K562 (cell line): Measurements from ENCODE around the gene LAT. TPM values are rescaled to one million over a fixed set of nuclear protein-coding genes. Genes with fewer than 3 reads are reported as not detected.

Experiments used
- ARNT ChIP-seq, 2 experiments: fragments of 450-650 bp; IDR thresholded peaks; 2 replicates each; pipeline ENCODE4 v1.6.1; 2016; ENCODE audit warnings: mild to moderate bottlenecking in 1 of 2
- ATF3 ChIP-seq, 2 experiments: fragments of 450-650 bp in 1 of 2; sonication (generic) in 1 of 2; formaldehyde crosslinking in 1 of 2; IDR thresholded peaks in 1 of 2; conservative IDR thresholded peaks in 1 of 2; 2 replicates each; pipeline versions ENCODE4 v1.6.1 to v1.8.1; 2016 to 2023; ENCODE audit warnings: mild to moderate bottlenecking in 2 of 2, moderate library complexity in 2 of 2, inconsistent platforms in 1 of 2, missing genetic modification reagents in 1 of 2
- CC2D1A ChIP-seq: fragments of 450-650 bp; IDR thresholded peaks from 2 replicates; pipeline ENCODE4 v1.6.1; 2017; ENCODE audit warnings: mild to moderate bottlenecking
- CTBP1 ChIP-seq: fragments of 450-650 bp; IDR thresholded peaks from 2 replicates; pipeline ENCODE4 v1.6.1; 2016; ENCODE audit warnings: borderline replicate concordance
- E2F5 ChIP-seq: sonication (generic); formaldehyde crosslinking; IDR thresholded peaks from 2 replicates; pipeline ENCODE4 v1.8.0; 2022; ENCODE audit warnings: mild to moderate bottlenecking, missing genetic modification reagents
- ELF1 ChIP-seq: fragments of 200-800 bp; sonication (Bioruptor generic); IDR thresholded peaks from 2 replicates; pipeline ENCODE4 v1.6.1; 2016; ENCODE audit warnings: missing genetic modification characterization, missing compliant biosample characterization
- FOXK2 ChIP-seq, 2 experiments: fragments of 450-650 bp; IDR thresholded peaks in 1 of 2; conservative IDR thresholded peaks in 1 of 2; 2 replicates each; pipeline ENCODE4 v1.6.1; 2016; ENCODE audit warnings: low read depth in 2 of 2, mild to moderate bottlenecking in 1 of 2
- ILK ChIP-seq: fragments of 450-650 bp; IDR thresholded peaks from 2 replicates; pipeline ENCODE4 v1.6.1; 2016; ENCODE audit warnings: missing genetic modification characterization, low read depth, mild to moderate bottlenecking, missing compliant biosample characterization, moderate library complexity, borderline replicate concordance
- KDM1A ChIP-seq, 2 experiments: fragments of 450-650 bp; IDR thresholded peaks; 2 replicates each; pipeline ENCODE4 v1.6.1; 2016; ENCODE audit warnings: mild to moderate bottlenecking in 2 of 2
- KDM4B ChIP-seq, 2 experiments: fragments of 450-650 bp in 1 of 2; sonication (generic) in 1 of 2; IDR thresholded peaks; 2 replicates each; pipeline ENCODE4 v1.6.1; 2016 to 2017; ENCODE audit warnings: borderline replicate concordance in 2 of 2, antibody characterized with exemption in 1 of 2, low read depth in 1 of 2, mild to moderate bottlenecking in 1 of 2
- MYNN ChIP-seq, 2 experiments: sonication (generic); formaldehyde crosslinking in 1 of 2; IDR thresholded peaks; 2 replicates each; pipeline versions ENCODE4 v1.5.0 to v1.6.1; 2016 to 2020; ENCODE audit warnings: antibody characterized with exemption in 1 of 2, missing genetic modification reagents in 1 of 2
- RAD51 ChIP-seq: fragments of 450-650 bp; IDR thresholded peaks from 2 replicates; pipeline ENCODE4 v1.7.1; 2016; ENCODE audit warnings: low read depth, mild to moderate bottlenecking, borderline replicate concordance
- RBFOX2 ChIP-seq: fragments of 200-400 bp; formaldehyde crosslinking; IDR thresholded peaks from 2 replicates; pipeline ENCODE4 v1.6.1; 2017; ENCODE audit warnings: low read depth, mild to moderate bottlenecking, low read length, moderate library complexity
- SMARCA5 ChIP-seq: fragments of 450-650 bp; IDR thresholded peaks from 2 replicates; pipeline ENCODE4 v1.6.1; 2016
- TAF7 ChIP-seq: fragments of 450-650 bp; IDR thresholded peaks from 2 replicates; pipeline ENCODE4 v1.6.1; 2016; ENCODE audit warnings: missing genetic modification characterization, missing compliant biosample characterization
- VEZF1 ChIP-seq: fragments of 200-800 bp; sonication (Bioruptor generic); IDR thresholded peaks from 2 replicates; pipeline ENCODE4 v1.6.1; 2017; ENCODE audit warnings: missing genetic modification characterization, missing compliant biosample characterization
- ZBTB1 ChIP-seq: sonication (generic); formaldehyde crosslinking; IDR thresholded peaks from 2 replicates; pipeline ENCODE4 v1.8.1; 2023; ENCODE audit warnings: missing genetic modification reagents, low read depth, mild to moderate bottlenecking, borderline replicate concordance
- ZMIZ1 ChIP-seq, 2 experiments: fragments of 150-350 bp in 1 of 2; IDR thresholded peaks; 2 replicates each; pipeline ENCODE4 v1.6.1; 2012 to 2016; ENCODE audit warnings: low read depth in 2 of 2, low read length in 2 of 2, mild to moderate bottlenecking in 1 of 2, moderate library complexity in 1 of 2
- ZNF263 ChIP-seq: sonication (generic); formaldehyde crosslinking; IDR thresholded peaks from 2 replicates; pipeline ENCODE4 v1.8.0; 2022; ENCODE audit warnings: mild to moderate bottlenecking, missing genetic modification reagents, borderline replicate concordance
- ZZZ3 ChIP-seq: fragments of 450-650 bp; IDR thresholded peaks from 2 replicates; pipeline ENCODE4 v1.6.1; 2016; ENCODE audit warnings: antibody characterized with exemption, mild to moderate bottlenecking, moderate library complexity
- polyA plus RNA-seq, 8 experiments: library from polyadenylated mRNA; depleted of rRNA in 4 of 8; stranded (reverse) in 5 of 8; unstranded in 3 of 8; fragments of >200 nt; fragmentation: Nextera tagmentation in 2 of 8; fragmentation: Illumina TruSeq in 1 of 8; extraction: Ambion mirVana in 2 of 8; extraction: Trizol in 1 of 8; gene quantifications; 2 replicates each; pipeline versions ENCODE4 v1.2.1 to v1.2.3, GENCODE V29; 2011 to 2014; ENCODE audit warnings: inconsistent platforms in 1 of 8, missing spikeins in 1 of 8
- total RNA-seq, 7 experiments: library from RNA; depleted of rRNA in 6 of 7; stranded (reverse); fragments of >200 nt in 6 of 7; fragmentation: Illumina TruSeq in 2 of 7; extraction: Trizol in 2 of 7; gene quantifications; 2 replicates each; pipeline versions ENCODE4 v1.2.1 to v1.2.3, GENCODE V29; 2011 to 2021; ENCODE audit warnings: low replicate concordance in 1 of 7

The LAT gene
- total and polyA plus RNA-seq, 9 of the 15 experiments (the other 6 are each of a cell fraction or from before 2014, with no cell fraction given): 0.40 to 4.2 (median 1.3) TPM

- TF ChIP-seq VEZF1 (CRISPR knock-in tag) (0 out of 2 replicates have a peak, but pooled peaks have one; percentile 11), CC2D1A (no peak), ATF3 (IDR thresholded peaks at IDR 0.05) (peak; percentile 52; the same call in 1 of the 2 replicates), ATF3 (CRISPR knock-in tag; conservative IDR thresholded peaks at IDR 0.05) (no peak), ZNF263 (CRISPR knock-in tag) (peak; percentile 82), ZMIZ1 (IDR thresholded peaks at IDR 0.05; ENCODE audit: low read depth in 2 of 2, low read length in 2 of 2) (no peak), ILK (tag) (no peak), RBFOX2 (peak; percentile 59; the same call in 1 of the 2 replicates), CTBP1 (peak; percentile 81), E2F5 (no peak), RAD51 (no peak), KDM4B (IDR thresholded peaks at IDR 0.05; ENCODE audit: borderline replicate concordance in 2 of 2, low read depth in 1 of 2) (no peak), KDM1A (IDR thresholded peaks at IDR 0.05) (peak; percentile 77 to 84; a peak in 3 of 4 replicates), ELF1 (no peak), ARNT (IDR thresholded peaks at IDR 0.05) (no peak), ZZZ3 (no peak), FOXK2 (conservative IDR thresholded peaks at IDR 0.05 in 1 of 2, IDR thresholded peaks at IDR 0.05 in 1 of 2; ENCODE audit: low read depth in 2 of 2) (0 out of 4 replicates have a peak, but pooled peaks of 1 of the 2 experiments have one; percentile 23), MYNN (IDR thresholded peaks at IDR 0.05) (peak; percentile 74; the same call in 1 of the 2 replicates), MYNN (CRISPR knock-in tag; IDR thresholded peaks at IDR 0.05) (no peak), SMARCA5 (no peak), TAF7 (no peak), ZBTB1 (CRISPR knock-in tag) (no peak)
Observed at GRCh38 chr16:29007730-29008593, 23.1 kb downstream of the LAT start (continued).
